ENCODE measurements around the gene SPEM2. TPM values are rescaled to one million over a fixed set of nuclear protein-coding genes. Genes with fewer than 3 reads are reported as not detected.

SPEM2 gene
- total and polyA plus RNA-seq, 2 of the 8 experiments (the other 6 are each of a cell fraction or from before 2014, with no cell fraction given), result 0.03 TPM; not detected in 1

- no peak for TF ChIP-seq TAF1 (IDR thresholded peaks at IDR 0.05; ENCODE audit: low read depth, low read length)
- TF ChIP-seq POLR2AphosphoS5 (IDR thresholded peaks at IDR 0.05; ENCODE audit: low read depth, low read length), result no peak
- no peak for TF ChIP-seq EP300 (IDR thresholded peaks at IDR 0.05; ENCODE audit: borderline replicate concordance in 1 of 2, low read depth in 2 of 2, low read length in 2 of 2)
- TF ChIP-seq SIN3A (conservative IDR thresholded peaks at IDR 0.05 in 1 of 2, IDR thresholded peaks at IDR 0.05 in 1 of 2; ENCODE audit: low read depth in 1 of 2, low read length in 2 of 2), result no peak
- TF ChIP-seq SIRT6 (IDR thresholded peaks at IDR 0.05; ENCODE audit: low read length), result no peak
- TF ChIP-seq GTF2F1 (IDR thresholded peaks at IDR 0.05; ENCODE audit: borderline replicate concordance, low read depth, low read length), result no peak
- no peak for TF ChIP-seq CBX8 (IDR thresholded peaks at IDR 0.05; ENCODE audit: borderline replicate concordance, low read depth, low read length)
- no peak for TF ChIP-seq GABPA (IDR thresholded peaks at IDR 0.05; ENCODE audit: borderline replicate concordance, insufficient read depth, low read length)
- TF ChIP-seq CTBP2 (IDR thresholded peaks at IDR 0.05; ENCODE audit: borderline replicate concordance, insufficient read depth, insufficient read length, low read length), result no peak
Measured at GRCh38 chr17:7462474-7463371, 37.3 kb downstream of the SPEM2 start (continued).

Data from H1 (cell line).